ENCODE results near the gene PHF11.

PHF11 gene

DNA sequence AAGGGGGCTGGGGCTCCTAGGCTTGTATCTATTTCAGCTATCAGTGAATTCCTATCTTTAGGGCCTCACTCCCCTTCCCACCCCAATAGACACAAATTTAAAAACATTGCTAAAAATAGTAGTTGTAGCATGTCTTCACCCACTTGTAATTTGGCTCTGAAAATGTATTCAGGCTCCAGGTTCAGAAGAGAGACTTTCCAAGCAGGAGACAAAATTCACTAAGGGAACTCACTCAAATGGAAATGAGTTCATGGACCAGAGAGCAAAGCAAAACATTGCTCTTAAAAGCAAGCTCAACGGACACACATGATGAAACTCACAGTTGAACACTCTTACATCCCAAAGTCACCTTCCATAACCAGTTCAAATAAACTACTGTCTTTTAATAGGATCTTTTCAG, 36.8 kb downstream of the PHF11 start:
- H3K79me2 ChIP-seq (ENCODE audit: insufficient read depth, low read depth) = no peaks in the 10 kb centered on the region
- no peaks in the 10 kb centered on the region for H3K36me3 ChIP-seq (ENCODE audit: insufficient read depth)
- no peaks in the 10 kb centered on the region for H3K27me3 ChIP-seq (ENCODE audit: insufficient read depth, low read depth)
- H3K27ac ChIP-seq = no peak overlapping the region
- peak overlapping the region; percentile 25; the same call in 1 of the 2 replicates for H3K4me2 ChIP-seq
- H3K4me3 ChIP-seq (IDR thresholded peaks at IDR 0.05; ENCODE audit: insufficient read depth, low read depth, low read length) = no peak overlapping the region
- peaks cover 15% of the 10 kb centered on the region for H3K4me1 ChIP-seq (ENCODE audit: low read depth, poor library complexity, severe bottlenecking)
- H4K20me1 ChIP-seq (ENCODE audit: insufficient read depth) = no peaks in the 10 kb centered on the region
- TF ChIP-seq, protein P1, sequence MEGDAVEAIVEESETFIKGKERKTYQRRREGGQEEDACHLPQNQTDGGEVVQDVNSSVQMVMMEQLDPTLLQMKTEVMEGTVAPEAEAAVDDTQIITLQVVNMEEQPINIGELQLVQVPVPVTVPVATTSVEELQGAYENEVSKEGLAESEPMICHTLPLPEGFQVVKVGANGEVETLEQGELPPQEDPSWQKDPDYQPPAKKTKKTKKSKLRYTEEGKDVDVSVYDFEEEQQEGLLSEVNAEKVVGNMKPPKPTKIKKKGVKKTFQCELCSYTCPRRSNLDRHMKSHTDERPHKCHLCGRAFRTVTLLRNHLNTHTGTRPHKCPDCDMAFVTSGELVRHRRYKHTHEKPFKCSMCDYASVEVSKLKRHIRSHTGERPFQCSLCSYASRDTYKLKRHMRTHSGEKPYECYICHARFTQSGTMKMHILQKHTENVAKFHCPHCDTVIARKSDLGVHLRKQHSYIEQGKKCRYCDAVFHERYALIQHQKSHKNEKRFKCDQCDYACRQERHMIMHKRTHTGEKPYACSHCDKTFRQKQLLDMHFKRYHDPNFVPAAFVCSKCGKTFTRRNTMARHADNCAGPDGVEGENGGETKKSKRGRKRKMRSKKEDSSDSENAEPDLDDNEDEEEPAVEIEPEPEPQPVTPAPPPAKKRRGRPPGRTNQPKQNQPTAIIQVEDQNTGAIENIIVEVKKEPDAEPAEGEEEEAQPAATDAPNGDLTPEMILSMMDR (conservative IDR thresholded peaks at IDR 0.05; ENCODE audit: low read depth, low read length) = no peak
- H3K9ac ChIP-seq = no peak overlapping the region
- no peak overlapping the region for H2AFZ ChIP-seq (ENCODE audit: low read depth)

DNA sequence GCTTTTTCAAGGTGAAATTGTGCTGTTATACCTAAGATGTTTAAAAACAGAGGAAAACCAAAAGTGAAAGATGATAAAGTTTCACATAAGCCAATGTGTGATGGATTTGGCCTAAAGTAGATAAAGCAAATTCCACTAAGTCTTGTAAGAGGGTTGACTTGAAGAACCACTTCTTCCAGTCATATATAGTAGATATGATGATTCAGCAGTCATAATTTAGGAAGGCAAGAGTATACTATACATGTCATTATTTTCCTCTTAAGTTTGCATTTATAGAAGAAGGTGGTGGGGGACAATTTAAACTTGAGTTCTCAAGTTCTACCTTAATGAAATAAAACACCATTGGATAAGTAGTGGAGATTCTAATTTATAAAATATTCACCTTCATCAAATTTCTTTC, 37.3 kb downstream of the PHF11 start:
- Histone ChIP-seq H3K9ac (no peak overlapping the region), H3K4me2 (peak overlapping the region; percentile 25; the same call in 1 of the 2 replicates)

DNA sequence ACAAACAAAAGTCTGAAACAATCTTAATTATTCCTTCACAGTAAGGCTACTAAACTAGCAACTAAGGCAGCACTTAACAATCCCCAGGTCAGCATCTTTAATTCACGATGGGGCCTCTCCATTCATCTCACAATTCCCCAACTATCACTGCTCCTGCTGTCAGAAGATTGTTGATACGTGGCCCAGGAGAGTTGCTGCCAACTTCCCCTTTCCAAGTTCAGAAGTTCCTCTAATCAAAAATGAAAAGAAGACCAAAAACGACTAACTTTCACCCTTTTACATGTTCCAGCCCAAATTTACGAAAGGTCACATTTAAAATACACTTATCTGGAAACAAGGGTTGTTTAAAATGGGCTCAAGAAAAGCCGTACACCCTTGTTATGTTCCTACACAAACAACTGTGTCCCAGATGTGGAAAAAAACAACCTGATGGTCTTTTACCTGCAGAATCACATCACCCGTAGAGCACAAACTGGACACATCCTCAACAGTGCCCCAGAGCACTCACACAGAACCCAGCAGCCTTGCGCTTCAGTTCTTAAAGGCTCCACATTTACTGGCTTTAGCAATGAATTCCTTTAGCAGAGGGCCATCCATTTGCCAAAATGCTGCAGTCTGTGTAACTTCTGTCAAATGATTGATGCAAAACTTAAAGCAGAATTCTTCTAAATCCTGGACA, 38.0 kb downstream of the PHF11 start:
- no peak overlapping the region for H2AFZ ChIP-seq (ENCODE audit: low read depth)
- no peak overlapping the region for H3K9ac ChIP-seq
- H3K4me1 ChIP-seq (ENCODE audit: low read depth, poor library complexity, severe bottlenecking) = peaks cover 15% of the 10 kb centered on the region
- H3K4me3 ChIP-seq (IDR thresholded peaks at IDR 0.05; ENCODE audit: insufficient read depth, low read depth, low read length) = no peak overlapping the region
- no peaks in the 10 kb centered on the region for H3K79me2 ChIP-seq (ENCODE audit: insufficient read depth, low read depth)
- H4K20me1 ChIP-seq (ENCODE audit: insufficient read depth) = no peaks in the 10 kb centered on the region
- no peak overlapping the region for H3K27ac ChIP-seq
- H3K27me3 ChIP-seq (ENCODE audit: insufficient read depth, low read depth) = no peaks in the 10 kb centered on the region
- TF ChIP-seq, protein P1 (conservative IDR thresholded peaks at IDR 0.05; ENCODE audit: low read depth, low read length) = no peak
- no peak overlapping the region for H3K4me2 ChIP-seq
- H3K36me3 ChIP-seq (ENCODE audit: insufficient read depth) = no peaks in the 10 kb centered on the region

More for the DNA sequence above, 37.3 kb downstream of the PHF11 start:
- Histone ChIP-seq H3K27ac (no peak overlapping the region), H3K79me2 (ENCODE audit: insufficient read depth, low read depth) (no peaks in the 10 kb centered on the region), H3K4me1 (ENCODE audit: low read depth, poor library complexity, severe bottlenecking) (peaks cover 15% of the 10 kb centered on the region), H4K20me1 (ENCODE audit: insufficient read depth) (no peaks in the 10 kb centered on the region), H2AFZ (ENCODE audit: low read depth) (no peak overlapping the region), H3K4me3 (IDR thresholded peaks at IDR 0.05; ENCODE audit: insufficient read depth, low read depth, low read length) (no peak overlapping the region), H3K27me3 (ENCODE audit: insufficient read depth, low read depth) (no peaks in the 10 kb centered on the region), H3K36me3 (ENCODE audit: insufficient read depth) (no peaks in the 10 kb centered on the region)
- TF ChIP-seq, protein P1 (conservative IDR thresholded peaks at IDR 0.05; ENCODE audit: low read depth, low read length) = no peak

DNA sequence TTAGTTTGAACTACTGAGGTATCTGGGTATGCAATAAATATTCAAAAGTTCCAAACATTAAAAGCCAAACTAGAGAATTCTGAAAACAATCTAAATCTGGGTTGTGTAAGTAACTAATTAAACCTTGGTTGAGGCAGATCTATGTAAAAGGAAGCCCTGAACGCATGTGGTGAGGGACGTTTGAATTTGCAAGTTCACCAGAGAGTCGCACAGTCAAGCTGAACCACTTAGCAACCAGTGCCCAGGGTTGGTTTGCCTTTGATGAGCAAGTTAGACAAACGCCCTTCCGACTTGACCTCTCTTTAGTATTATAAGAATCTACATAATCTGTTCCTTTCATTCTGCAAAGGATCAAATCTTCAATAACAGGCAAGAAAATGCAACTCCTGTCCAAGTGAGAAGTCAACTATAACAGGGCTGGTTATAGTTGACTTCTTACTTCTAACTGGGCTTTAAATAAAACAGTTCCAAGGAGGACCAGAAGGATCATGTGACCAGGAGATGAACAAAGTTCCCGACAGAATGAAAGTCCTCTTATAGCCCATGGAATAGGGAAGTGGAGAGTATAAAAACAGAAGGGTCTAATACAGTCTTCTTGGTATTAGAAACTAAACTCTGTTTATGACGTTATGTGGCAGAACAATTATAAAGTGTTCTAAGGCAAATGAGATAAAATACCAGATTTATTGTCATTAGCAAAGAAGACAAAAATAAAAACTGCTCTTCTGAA, 40.6 kb downstream of the PHF11 start:
- H3K27me3 ChIP-seq (ENCODE audit: insufficient read depth, low read depth) = no peaks in the 10 kb centered on the region
- H3K4me2 ChIP-seq = no peak overlapping the region
- peaks cover 34% of the 10 kb centered on the region for H3K4me1 ChIP-seq (ENCODE audit: low read depth, poor library complexity, severe bottlenecking)
- TF ChIP-seq, protein P1 (conservative IDR thresholded peaks at IDR 0.05; ENCODE audit: low read depth, low read length) = no peak
- no peak overlapping the region for H3K9ac ChIP-seq
- no peaks in the 10 kb centered on the region for H3K36me3 ChIP-seq (ENCODE audit: insufficient read depth)
- H3K4me3 ChIP-seq (IDR thresholded peaks at IDR 0.05; ENCODE audit: insufficient read depth, low read depth, low read length) = no peak overlapping the region
- H4K20me1 ChIP-seq (ENCODE audit: insufficient read depth) = no peaks in the 10 kb centered on the region
- H2AFZ ChIP-seq (ENCODE audit: low read depth) = no peak overlapping the region
- no peaks in the 10 kb centered on the region for H3K79me2 ChIP-seq (ENCODE audit: insufficient read depth, low read depth)
- H3K27ac ChIP-seq = no peak overlapping the region
